Measurements from ENCODE around the gene UGT1A4.

The UGT1A4 gene

DNA sequence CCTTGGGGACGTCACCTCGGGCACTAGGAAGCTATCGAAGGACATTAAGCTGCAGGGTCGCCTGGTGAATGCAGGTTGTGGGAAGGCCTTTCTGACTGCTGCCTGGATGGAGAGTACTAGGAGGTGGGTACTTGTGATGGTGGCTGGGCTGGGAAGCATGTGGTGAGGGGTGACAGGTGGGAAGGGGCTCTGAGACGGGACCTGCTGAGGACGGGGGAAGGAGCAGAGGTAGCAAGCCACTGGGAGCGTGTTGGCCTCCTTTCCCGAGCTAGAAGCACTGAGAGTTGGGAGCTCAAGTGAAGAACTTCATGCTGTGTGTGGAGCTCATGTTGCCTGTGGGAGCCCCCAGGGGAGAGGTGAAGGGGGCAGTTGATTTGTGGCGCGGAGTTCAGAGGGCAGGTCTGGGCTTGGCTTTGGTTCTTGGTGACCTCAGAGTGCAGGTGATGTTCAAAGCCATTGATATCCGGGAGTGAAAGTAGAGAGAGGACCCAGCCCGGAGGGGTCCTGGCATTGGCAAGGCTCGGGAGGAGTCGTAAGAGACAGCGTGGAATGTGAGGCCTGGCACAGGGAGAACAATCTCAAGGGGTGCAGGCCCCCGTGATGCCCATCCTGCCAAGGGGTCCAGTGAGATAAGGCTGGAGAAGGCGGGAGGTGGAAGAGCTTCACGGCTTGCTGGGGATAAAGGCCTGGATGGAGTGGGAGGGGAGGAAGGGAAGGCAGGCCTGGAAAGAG is 72.8 kb downstream of the UGT1A4 start:
- DNase-seq (ENCODE audit: low read depth in 2 of 2) = no peak

DNA sequence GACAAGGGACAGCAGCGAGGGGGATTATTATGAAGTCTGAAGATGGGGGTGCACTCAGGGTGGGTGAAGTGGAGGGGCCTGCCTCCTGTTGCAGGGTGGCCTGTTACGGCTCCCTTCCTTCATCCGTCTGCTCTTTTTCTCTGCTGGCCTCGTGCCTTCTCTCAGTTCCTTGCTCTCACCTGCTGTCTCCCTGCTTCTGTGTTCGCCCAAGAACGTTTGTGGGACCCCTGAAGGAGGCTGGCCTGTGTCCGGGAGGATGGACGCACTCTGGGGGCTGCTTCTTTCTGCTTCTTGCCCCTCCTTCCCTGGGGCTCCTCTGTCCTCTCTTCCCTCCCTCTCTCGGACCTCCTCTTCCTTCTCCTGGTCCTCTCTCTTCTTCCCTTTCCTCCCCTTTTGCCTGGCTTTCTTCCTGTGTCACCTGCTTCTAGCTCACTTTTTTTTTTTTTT is 73.4 kb downstream of the UGT1A4 start:
- DNase-seq (ENCODE audit: low read depth in 2 of 2) = no peak

- no peak for DNase-seq (ENCODE audit: low read depth in 2 of 2)
These were observed 74.2 kb downstream of the UGT1A4 start for GRCh38 chr2:233792720-233793119.

- DNase-seq (ENCODE audit: low read depth in 2 of 2) = no peak
These were observed 75.1 kb downstream of the UGT1A4 start for GRCh38 chr2:233793465-233794127.

- DNase-seq (ENCODE audit: low read depth in 2 of 2) = no peak
These were observed 75.7 kb downstream of the UGT1A4 start for GRCh38 chr2:233794128-233794658.

- no peak for DNase-seq (ENCODE audit: low read depth in 2 of 2)
These were observed 77.2 kb downstream of the UGT1A4 start for GRCh38 chr2:233795735-233796171.

DNA sequence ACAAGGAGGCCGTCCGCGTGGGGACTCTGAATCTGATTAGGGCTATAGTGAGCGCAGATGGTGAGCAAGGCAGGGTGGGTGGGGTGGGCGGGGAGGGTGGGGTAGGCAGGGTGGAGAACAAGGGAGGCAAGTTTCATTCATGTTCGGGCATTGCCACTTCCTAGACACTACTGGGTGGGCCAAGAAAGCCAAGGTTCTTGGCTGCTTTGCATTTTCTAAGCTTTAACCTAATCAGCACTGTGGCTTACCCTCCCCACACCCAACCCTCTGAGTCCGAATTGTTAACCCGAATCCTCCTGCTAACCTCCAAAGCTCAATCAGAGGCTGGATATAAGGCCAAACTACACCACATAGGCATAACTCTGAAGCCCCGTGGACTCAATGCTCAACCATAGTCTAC is 77.7 kb downstream of the UGT1A4 start:
- no peak for DNase-seq (ENCODE audit: low read depth in 2 of 2)

DNA sequence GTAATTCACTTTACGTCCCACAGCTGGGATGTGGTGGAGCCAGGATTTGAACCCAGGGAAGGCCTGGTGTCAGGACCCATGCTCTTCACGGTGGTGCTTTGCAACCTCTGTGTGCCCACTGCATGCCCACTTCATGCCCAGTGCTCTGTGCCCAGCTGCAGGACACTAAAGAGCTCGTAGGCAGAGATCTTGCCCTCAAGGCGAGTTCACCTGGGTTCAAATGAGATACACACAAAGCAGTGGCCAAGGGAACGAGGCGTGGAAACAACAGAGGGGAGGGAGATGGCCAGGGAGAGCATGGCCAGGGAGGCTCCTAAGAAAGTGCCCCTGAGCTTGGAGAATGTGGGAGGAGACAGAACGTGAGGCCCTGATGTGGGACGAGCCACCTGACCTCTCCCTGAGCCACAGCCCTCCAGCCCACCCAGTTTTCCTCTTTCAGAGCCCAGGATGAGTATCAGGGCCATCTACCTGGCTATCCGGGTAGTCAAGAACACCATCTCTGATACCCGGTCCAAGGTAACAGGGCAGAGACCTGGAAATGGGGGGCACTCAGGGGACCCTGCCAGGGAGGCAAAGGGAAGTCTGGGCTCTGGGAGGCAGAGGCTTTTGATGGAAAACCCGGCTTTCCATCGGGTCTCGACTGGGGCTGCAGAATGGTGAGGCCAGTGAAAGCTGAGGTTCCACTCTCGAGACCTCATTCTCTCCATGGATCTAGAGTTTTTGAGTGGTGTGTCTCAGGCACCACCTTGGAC is 80.0 kb downstream of the UGT1A4 start:
- no peak for DNase-seq (ENCODE audit: low read depth in 2 of 2)

GRCh38 chr2:233799087-233799665 is 80.6 kb downstream of the UGT1A4 start:
- no peak for DNase-seq (ENCODE audit: low read depth in 2 of 2)

- DNase-seq (ENCODE audit: low read depth in 2 of 2) = no peak
These were observed 81.2 kb downstream of the UGT1A4 start for GRCh38 chr2:233799716-233800115.

DNA sequence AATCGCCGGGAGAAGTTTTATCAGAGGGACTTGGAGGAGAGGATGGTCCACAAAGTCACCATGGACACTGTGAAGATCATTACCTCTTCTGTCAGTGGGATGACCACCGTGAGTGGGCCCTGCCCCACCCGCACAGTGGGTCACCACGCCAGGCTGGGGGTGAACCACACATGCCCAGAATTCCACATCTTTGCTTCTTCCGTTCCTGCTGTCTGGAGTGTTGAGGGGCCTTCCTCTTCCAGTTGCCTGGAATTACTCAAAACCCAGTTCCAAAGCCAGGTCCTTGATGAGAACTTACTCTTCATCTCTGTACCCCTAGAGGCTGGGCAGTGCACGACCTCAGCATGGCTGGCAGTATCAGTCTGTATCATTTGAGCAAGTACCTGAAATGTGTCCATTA is 81.7 kb downstream of the UGT1A4 start:
- DNase-seq (ENCODE audit: low read depth in 2 of 2) = no peak

GRCh38 chr2:233801357-233802131 is 83.0 kb downstream of the UGT1A4 start:
- peak in 1 of 2 donors; percentile 13 for DNase-seq (ENCODE audit: low read depth in 2 of 2)

DNA sequence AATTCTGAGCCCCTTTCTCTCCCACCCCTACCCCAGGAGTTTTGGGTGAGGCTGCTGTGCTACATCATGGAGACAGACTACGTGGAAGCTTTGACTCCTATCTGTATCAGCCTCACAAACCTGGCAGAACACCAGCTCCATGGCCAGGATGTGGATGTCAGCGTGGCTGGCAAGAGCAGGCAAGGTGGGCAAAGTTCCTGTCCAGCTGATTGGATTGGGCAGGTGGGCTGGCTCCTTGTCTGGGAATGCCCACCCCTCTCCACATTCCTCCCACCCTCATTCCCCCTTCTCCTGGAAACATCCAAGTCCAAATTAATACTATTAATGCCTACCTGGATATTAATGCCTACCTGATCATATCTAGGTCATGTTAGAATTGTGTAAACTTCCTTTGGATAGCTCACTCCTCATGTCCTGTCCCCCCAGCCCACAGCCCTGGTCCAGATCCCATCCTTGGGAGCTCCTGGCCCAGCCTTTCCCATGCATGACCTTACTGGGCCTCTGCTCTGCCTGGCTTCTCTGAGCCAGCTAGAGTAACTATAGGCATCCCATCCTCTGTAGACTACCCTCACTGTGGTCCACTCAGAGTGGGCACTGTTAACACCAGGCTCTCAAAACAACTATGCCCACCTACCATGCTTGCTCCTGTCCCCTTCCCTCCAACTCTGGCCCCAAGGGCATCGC is 83.7 kb downstream of the UGT1A4 start:
- DNase-seq (ENCODE audit: low read depth in 2 of 2) = no peak

- DNase-seq (ENCODE audit: low read depth in 2 of 2) = no peak
These were observed 84.9 kb downstream of the UGT1A4 start for GRCh38 chr2:233803292-233803911.

- DNase-seq (ENCODE audit: low read depth in 2 of 2) = no peak
These were observed 85.5 kb downstream of the UGT1A4 start for GRCh38 chr2:233803994-233804393.

GRCh38 chr2:233807215-233807865 is 88.8 kb downstream of the UGT1A4 start:
- DNase-seq (ENCODE audit: low read depth in 2 of 2) = no peak

GRCh38 chr2:233807966-233808935 is 89.7 kb downstream of the UGT1A4 start:
- DNase-seq (ENCODE audit: low read depth in 2 of 2) = no peak

GRCh38 chr2:233810385-233810784 is 91.8 kb downstream of the UGT1A4 start:
- DNase-seq (ENCODE audit: low read depth in 2 of 2) = no peak

All from stimulated activated CD8-positive, alpha-beta memory T cell treated with anti-CD3 and anti-CD28 coated beads, Interleukin-2, amount 100 ng/mL, for 48 hours (primary cell).